Glomerular endothelial cell (primary cell): ENCODE measurements around the gene CCDC78. TPM values are rescaled to one million over a fixed set of nuclear protein-coding genes. Genes with fewer than 3 reads are reported as not detected.

Experiments
- DNase-seq: peaks from one replicate; pipeline ENCODE4 v3.0.0-alpha.2; 2011; ENCODE audit warnings: low read depth, low spot score; ENCODE audit errors: extremely low read depth
- total RNA-seq: library from RNA; depleted of rRNA; stranded (reverse); fragments of >200 nt; gene quantifications from 2 replicates; pipeline ENCODE4 v1.2.3, GENCODE V29; 2015

Gene CCDC78
- total RNA-seq, 1 donor from 2014 or later: 0.41 TPM

GRCh38 chr16:740764-741505, 14.7 kb upstream of the CCDC78 start, which contains the start of gene CIAO3:
CIAO3 (minus strand) TSS chr16:740997; CDS start chr16:740985, 12 bp downstream.
- DNase-seq: peak; percentile 16

- no peak for DNase-seq
Measured at GRCh38 chr16:740459-740763, 14.2 kb upstream of the CCDC78 start.

- DNase-seq: no peak
Measured at GRCh38 chr16:739560-740458, 13.6 kb upstream of the CCDC78 start.

GRCh38 chr16:736936-737481, 10.8 kb upstream of the CCDC78 start:
- no peak for DNase-seq

- no peak for DNase-seq
Measured at GRCh38 chr16:735982-736453, 9.8 kb upstream of the CCDC78 start.

GRCh38 chr16:734981-735881, 9.0 kb upstream of the CCDC78 start:
- DNase-seq: no peak

GRCh38 chr16:734208-734980, 8.2 kb upstream of the CCDC78 start:
- DNase-seq: no peak

- no peak for DNase-seq
Measured at GRCh38 chr16:733382-734207, 7.4 kb upstream of the CCDC78 start.

GRCh38 chr16:732936-733335, 6.7 kb upstream of the CCDC78 start:
- no peak for DNase-seq

- no peak for DNase-seq
Measured at GRCh38 chr16:732332-732731, 6.1 kb upstream of the CCDC78 start.

- DNase-seq: no peak
Measured at GRCh38 chr16:730666-731509, 4.6 kb upstream of the CCDC78 start.

GRCh38 chr16:729768-730665, 3.8 kb upstream of the CCDC78 start:
- no peak for DNase-seq

- no peak for DNase-seq
Measured at GRCh38 chr16:728890-729744, 2.9 kb upstream of the CCDC78 start.

GRCh38 chr16:728131-728889, 2.1 kb upstream of the CCDC78 start:
- no peak for DNase-seq

- DNase-seq: no peak
Measured at GRCh38 chr16:727291-727977, 1.2 kb upstream of the CCDC78 start.
